Hepatocyte (in vitro differentiated cells): Measurements from ENCODE around the gene CHD6. TPM values are rescaled to one million over a fixed set of nuclear protein-coding genes. Genes with fewer than 3 reads are reported as not detected.

Experiments
- DNase-seq: peaks from one replicate; pipeline ENCODE4 v3.0.0-alpha.2; 2016; ENCODE audit warnings: low spot score
- H2AFZ ChIP-seq: fragments of 200-600 bp; sonication (generic); 2 replicates; pipeline ENCODE4 v1.6.0; 2016; ENCODE audit warnings: antibody characterized with exemption, mild to moderate bottlenecking
- H3K27ac ChIP-seq: fragments of 200-600 bp; sonication (generic); 2 replicates; pipeline ENCODE4 v1.5.1; 2016; ENCODE audit warnings: mild to moderate bottlenecking
- H3K27me3 ChIP-seq: fragments of 200-600 bp; sonication (generic); 2 replicates; pipeline ENCODE4 v1.6.1; 2016
- H3K36me3 ChIP-seq: fragments of 200-600 bp; sonication (generic); replicated peaks from 2 replicates; pipeline ENCODE4 v1.5.1; 2016; ENCODE audit warnings: low read depth; ENCODE audit not compliant: insufficient read depth
- H3K4me1 ChIP-seq: fragments of 200-600 bp; sonication (generic); 2 replicates; pipeline ENCODE4 v1.5.1; 2016; ENCODE audit warnings: mild to moderate bottlenecking, moderate library complexity; ENCODE audit not compliant: insufficient read depth
- H3K4me2 ChIP-seq: fragments of 200-600 bp; sonication (generic); 2 replicates; pipeline ENCODE4 v1.6.0; 2016
- H3K4me3 ChIP-seq: fragments of 200-600 bp; sonication (generic); 2 replicates; pipeline ENCODE4 v1.5.1; 2016; ENCODE audit warnings: mild to moderate bottlenecking
- H3K79me2 ChIP-seq: fragments of 200-600 bp; sonication (generic); 2 replicates; pipeline ENCODE4 v1.6.0; 2017; ENCODE audit warnings: mild to moderate bottlenecking
- H3K9me2 ChIP-seq: fragments of 200-600 bp; sonication (generic); replicated peaks from 2 replicates; pipeline ENCODE4 v1.6.0; 2017; ENCODE audit warnings: mild to moderate bottlenecking; ENCODE audit not compliant: insufficient read depth
- H3K9me3 ChIP-seq: fragments of 200-600 bp; sonication (generic); 2 replicates; pipeline ENCODE4 v1.5.1; 2016; ENCODE audit warnings: low read depth, mild to moderate bottlenecking
- H4K20me1 ChIP-seq: fragments of 200-600 bp; sonication (generic); 2 replicates; pipeline ENCODE4 v1.6.0; 2016; ENCODE audit warnings: mild to moderate bottlenecking; ENCODE audit not compliant: insufficient read depth, poor library complexity, severe bottlenecking
- CTCF ChIP-seq: fragments of 200-600 bp; sonication (generic); IDR thresholded peaks from 2 replicates; pipeline ENCODE4 v1.5.1; 2016; ENCODE audit warnings: antibody characterized with exemption, mild to moderate bottlenecking; ENCODE audit not compliant: poor library complexity
- EZH2 ChIP-seq: fragments of 200-600 bp; sonication (generic); IDR thresholded peaks from 2 replicates; pipeline ENCODE4 v1.6.1; 2016; ENCODE audit warnings: antibody characterized with exemption, mild to moderate bottlenecking, borderline replicate concordance
- EZH2phosphoT487 ChIP-seq: fragments of 200-600 bp; sonication (generic); IDR thresholded peaks from one replicate; pipeline ENCODE4 v1.6.1; 2018; ENCODE audit warnings: antibody characterized with exemption, mild to moderate bottlenecking, low read depth, moderate library complexity; ENCODE audit not compliant: unreplicated experiment, severe bottlenecking
- WGBS: methylation state at CpG from one replicate; pipeline ENCODE4 v1.1.6; 2016; ENCODE audit warnings: low lambda C conversion rate; ENCODE audit errors: missing lambda C conversion rate; 5-methylcytosine and 5-hydroxymethylcytosine counted together
- polyA plus RNA-seq: library from polyadenylated mRNA; unstranded; fragments of >200 nt; fragmentation: Nextera tagmentation; extraction: Ambion mirVana; gene quantifications from 2 replicates; pipeline ENCODE4 v1.2.1, GENCODE V29; 2016
- total RNA-seq: library from RNA; depleted of rRNA; stranded (reverse); fragments of >200 nt; gene quantifications from 2 replicates; pipeline ENCODE4 v1.2.3, GENCODE V29; 2014

The CHD6 gene
- total and polyA plus RNA-seq, 2 experiments from 2014 or later, result 31.0 to 56.0 TPM

- H3K4me1 ChIP-seq, result no peaks in the 10 kb centered on the region
- H3K9me3 ChIP-seq, result no peaks in the 10 kb centered on the region
- no peaks in the 10 kb centered on the region for H4K20me1 ChIP-seq
- no peak for DNase-seq
- H3K27me3 ChIP-seq, result peaks cover under 1% of the 10 kb centered on the region
- H3K4me3 ChIP-seq, result no peak overlapping the region
- TF ChIP-seq CTCF, result no peak
- 81% methylated on average over 9 of the region's 9 CpGs for WGBS
- H3K79me2 ChIP-seq, result no peaks in the 10 kb centered on the region
- H2AFZ ChIP-seq, result no peak overlapping the region
- no peak overlapping the region for H3K27ac ChIP-seq
- H3K4me2 ChIP-seq, result no peak overlapping the region
- no peaks in the 10 kb centered on the region for H3K36me3 ChIP-seq
- no peaks in the 10 kb centered on the region for H3K9me2 ChIP-seq
These were observed 244.0 kb downstream of the CHD6 start for GRCh38 chr20:41373931-41374920.

- H3K27me3 ChIP-seq, result no peaks in the 10 kb centered on the region
- H3K27ac ChIP-seq, result no peak overlapping the region
- 82% methylated on average over 11 of the region's 11 CpGs for WGBS
- no peaks in the 10 kb centered on the region for H3K9me3 ChIP-seq
- H3K79me2 ChIP-seq, result no peaks in the 10 kb centered on the region
- H3K4me2 ChIP-seq, result no peak overlapping the region
- no peaks in the 10 kb centered on the region for H3K9me2 ChIP-seq
- no peaks in the 10 kb centered on the region for H4K20me1 ChIP-seq
- H3K4me3 ChIP-seq, result no peak overlapping the region
- H3K4me1 ChIP-seq, result no peaks in the 10 kb centered on the region
- TF ChIP-seq CTCF (no peak), EZH2phosphoT487 (no peak), EZH2 (no peak)
- no peaks in the 10 kb centered on the region for H3K36me3 ChIP-seq
- no peak for DNase-seq
- H2AFZ ChIP-seq, result no peak overlapping the region
These were observed 244.9 kb downstream of the CHD6 start for GRCh38 chr20:41373251-41373783.

GRCh38 chr20:41371371-41371770 lies 246.8 kb downstream of the CHD6 start:
- H3K9me3 ChIP-seq, result no peaks in the 10 kb centered on the region
- H4K20me1 ChIP-seq, result no peaks in the 10 kb centered on the region
- no peak overlapping the region for H3K4me2 ChIP-seq
- TF ChIP-seq EZH2phosphoT487 (no peak), CTCF (no peak), EZH2 (no peak)
- H3K27ac ChIP-seq, result no peak overlapping the region
- H3K9me2 ChIP-seq, result no peaks in the 10 kb centered on the region
- no peaks in the 10 kb centered on the region for H3K79me2 ChIP-seq
- WGBS, result 83% methylated on average over 4 of the region's 4 CpGs
- no peak overlapping the region for H3K4me3 ChIP-seq
- no peaks in the 10 kb centered on the region for H3K36me3 ChIP-seq
- H3K4me1 ChIP-seq, result no peaks in the 10 kb centered on the region
- no peak overlapping the region for H2AFZ ChIP-seq
- no peak for DNase-seq
- peaks cover 16% of the 10 kb centered on the region for H3K27me3 ChIP-seq
